ENCODE measurements around the gene SENP6.
"Not testable (repeated sequence)": the region's sequence is repeated elsewhere in the genome, so short reads cannot be mapped to it uniquely, and the experiment has no call there.

SENP6 gene

GRCh38 chr6:75666592-75666991 is 64.9 kb downstream of the SENP6 start:
- DNase-seq, result no peak

- DNase-seq, result no peak
Observed at GRCh38 chr6:75673884-75674283, 72.2 kb downstream of the SENP6 start.

- no peak for DNase-seq
Observed at GRCh38 chr6:75676377-75676776, 74.7 kb downstream of the SENP6 start.

GRCh38 chr6:75682548-75682947 is 80.9 kb downstream of the SENP6 start:
- DNase-seq, result not testable (repeated sequence)

GRCh38 chr6:75683005-75683404 is 81.3 kb downstream of the SENP6 start:
- not testable (repeated sequence) for DNase-seq

GRCh38 chr6:75687535-75687934 is 85.9 kb downstream of the SENP6 start:
- DNase-seq, result not testable (repeated sequence)

- DNase-seq, result not testable (repeated sequence)
Observed at GRCh38 chr6:75687937-75688336, 86.3 kb downstream of the SENP6 start.

GRCh38 chr6:75689576-75689975 is 87.9 kb downstream of the SENP6 start:
- no peak for DNase-seq

- DNase-seq, result no peak
Observed at GRCh38 chr6:75691012-75691411, 89.3 kb downstream of the SENP6 start.

GRCh38 chr6:75693534-75693933 is 91.9 kb downstream of the SENP6 start:
- DNase-seq, result no peak

GRCh38 chr6:75694406-75694805 is 92.7 kb downstream of the SENP6 start:
- no peak for DNase-seq

- not testable (repeated sequence) for DNase-seq
Observed at GRCh38 chr6:75708334-75708733, 106.7 kb downstream of the SENP6 start.

GRCh38 chr6:75711173-75711572 is 109.5 kb downstream of the SENP6 start:
- DNase-seq, result no peak

GRCh38 chr6:75719133-75719532 is 117.5 kb downstream of the SENP6 start:
- no peak for DNase-seq

- DNase-seq, result no peak
Observed at GRCh38 chr6:75723382-75723781, 121.7 kb downstream of the SENP6 start.

GRCh38 chr6:75727206-75727605 is 125.5 kb downstream of the SENP6 start:
- DNase-seq, result no peak

- DNase-seq, result not testable (repeated sequence)
Observed at GRCh38 chr6:75731029-75731428, 129.3 kb downstream of the SENP6 start.

GRCh38 chr6:75735491-75736186 is 134.0 kb downstream of the SENP6 start:
- DNase-seq, result no peak

GRCh38 chr6:75743971-75744370 is 142.3 kb downstream of the SENP6 start:
- DNase-seq, result no peak

GRCh38 chr6:75745404-75745803 is 143.7 kb downstream of the SENP6 start:
- DNase-seq, result no peak

- no peak for DNase-seq
Observed at GRCh38 chr6:75746221-75746620, 144.5 kb downstream of the SENP6 start.

GRCh38 chr6:75747152-75747992 is 145.7 kb downstream of the SENP6 start:
- no peak for DNase-seq

- DNase-seq, result no peak
Observed at GRCh38 chr6:75748003-75748742, 146.5 kb downstream of the SENP6 start.

Measured in NCI-H446 (cell line).